Measurements from ENCODE around the gene CRMP1.

CRMP1 gene

DNA sequence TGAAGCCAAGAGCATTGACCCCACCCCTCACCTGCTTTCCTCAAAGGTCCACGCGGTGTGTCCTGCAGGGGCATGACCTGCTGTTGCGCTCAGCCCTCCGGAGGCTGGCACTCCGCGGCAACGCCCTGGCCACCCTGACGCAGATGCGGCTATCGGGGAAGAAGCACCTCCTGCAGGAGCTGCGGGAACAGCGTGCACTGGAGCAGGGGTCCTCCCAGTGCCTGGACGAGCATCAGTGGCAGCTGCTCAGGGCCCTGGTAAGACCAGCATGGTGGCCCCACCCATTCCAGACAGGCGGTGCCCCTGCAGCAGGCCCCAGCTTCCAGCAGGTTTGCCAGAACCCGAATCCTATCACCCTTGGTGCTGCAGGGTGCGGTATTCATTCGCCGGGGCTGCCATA lies 95.9 kb downstream of the CRMP1 start:
- no peak for DNase-seq (ENCODE audit: low read depth)

DNA sequence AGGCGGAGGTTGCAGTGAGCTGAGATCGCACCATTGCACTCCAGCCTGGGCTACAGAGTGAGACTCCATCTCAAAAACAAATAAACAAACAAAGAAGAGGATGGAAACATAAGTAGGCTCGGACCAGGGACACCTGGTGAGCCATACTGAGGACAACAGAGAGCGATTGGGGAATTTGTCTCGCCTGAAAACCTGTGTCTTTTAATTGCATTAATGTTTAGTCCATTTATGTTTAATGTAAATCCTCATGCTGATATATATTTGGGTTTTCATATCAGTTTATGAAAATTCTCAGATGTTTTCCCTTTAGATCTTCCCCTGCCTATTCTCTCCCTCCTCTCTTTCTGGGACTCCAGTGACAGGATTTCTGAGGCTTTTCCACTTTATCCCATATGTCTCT lies 97.3 kb downstream of the CRMP1 start:
- DNase-seq (ENCODE audit: low read depth), result no peak

DNA sequence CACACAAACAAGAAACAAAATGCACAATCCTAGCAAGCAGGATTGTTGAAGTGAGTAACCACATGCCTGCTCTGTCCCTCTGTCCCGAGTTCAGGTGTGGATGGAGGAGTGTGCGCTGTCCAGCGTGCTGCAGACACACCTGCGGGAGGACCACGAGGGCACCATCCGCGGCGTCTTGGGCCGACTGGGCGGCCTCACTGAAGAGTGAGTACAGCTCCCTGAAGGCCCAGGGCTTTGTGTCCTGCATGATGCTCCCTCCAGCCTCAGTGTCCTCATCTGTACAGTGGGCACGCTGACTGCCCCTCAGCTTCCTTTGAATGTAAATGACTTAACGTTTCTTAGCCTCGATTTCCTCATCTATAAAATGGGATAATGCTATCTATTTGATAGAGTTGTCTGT lies 99.4 kb downstream of the CRMP1 start:
- DNase-seq (ENCODE audit: low read depth), result no peak

DNA sequence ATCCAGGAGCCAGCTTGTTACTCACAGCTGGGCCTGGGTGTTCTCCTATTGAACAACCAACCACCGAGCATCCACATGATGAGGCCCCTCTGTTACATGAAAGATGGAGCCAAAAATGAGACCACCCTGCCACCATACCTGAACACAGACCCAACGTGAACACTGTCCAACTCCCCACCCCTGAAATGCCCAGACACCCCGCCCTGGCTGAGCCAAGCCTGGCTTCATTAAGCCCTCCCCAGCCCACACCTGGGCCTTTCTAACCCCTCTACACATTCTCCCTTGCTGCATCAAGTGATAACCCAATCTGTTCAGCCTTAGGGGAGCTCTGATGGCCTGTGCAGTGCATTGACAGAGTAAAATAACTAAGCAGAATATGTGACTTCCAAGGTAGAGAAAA lies 101.2 kb downstream of the CRMP1 start:
- no peak for DNase-seq (ENCODE audit: low read depth)

GRCh38 chr4:5790546-5790857 lies 102.4 kb downstream of the CRMP1 start:
- no peak for DNase-seq (ENCODE audit: low read depth)

GRCh38 chr4:5789141-5789540 lies 103.7 kb downstream of the CRMP1 start:
- DNase-seq (ENCODE audit: low read depth), result no peak

- DNase-seq (ENCODE audit: low read depth), result no peak
Measured at GRCh38 chr4:5788144-5788543, 104.7 kb downstream of the CRMP1 start.

- no peak for DNase-seq (ENCODE audit: low read depth)
Measured at GRCh38 chr4:5787311-5787710, 105.6 kb downstream of the CRMP1 start.

DNA sequence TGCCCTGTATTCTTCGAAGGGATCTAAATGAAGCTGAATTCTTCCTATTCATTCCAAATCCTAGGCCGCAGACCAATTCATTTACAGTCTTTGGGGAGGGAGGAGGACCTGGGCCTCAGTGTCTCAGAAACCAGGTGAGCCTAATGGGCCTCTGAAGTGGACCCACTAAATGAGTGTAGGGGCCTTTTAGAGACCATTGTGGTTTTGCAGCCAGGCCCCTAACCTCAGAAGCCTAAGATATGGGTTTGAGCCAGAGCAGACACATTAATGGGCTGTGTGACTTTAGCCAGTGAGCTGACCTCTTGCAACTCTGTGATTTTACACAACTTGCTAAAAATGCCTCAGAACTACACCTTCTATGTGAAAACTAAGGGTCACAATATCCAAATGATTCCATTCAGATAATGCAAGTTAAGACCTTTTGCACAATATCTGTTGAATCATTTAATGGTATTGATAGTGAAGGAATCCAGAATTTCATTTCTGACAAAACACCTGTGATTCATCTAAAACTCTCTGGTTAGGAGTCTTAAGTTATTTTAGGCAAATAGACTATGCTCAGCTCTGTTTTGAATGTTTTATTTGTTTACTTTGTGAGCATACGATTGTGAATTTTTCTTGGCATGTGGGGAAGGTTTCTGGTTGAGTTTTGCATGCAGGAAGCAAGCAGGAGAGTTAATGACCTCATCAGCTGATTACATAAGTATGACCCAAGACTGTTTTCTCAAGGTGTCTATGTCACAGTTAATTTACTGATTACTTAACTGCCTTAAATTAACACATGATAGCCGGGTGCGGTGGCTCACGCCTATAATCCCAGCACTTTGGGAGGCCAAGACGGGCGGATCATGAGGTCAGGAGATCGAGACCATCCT lies 106.8 kb downstream of the CRMP1 start:
- peak; percentile 20 for DNase-seq (ENCODE audit: low read depth)

DNA sequence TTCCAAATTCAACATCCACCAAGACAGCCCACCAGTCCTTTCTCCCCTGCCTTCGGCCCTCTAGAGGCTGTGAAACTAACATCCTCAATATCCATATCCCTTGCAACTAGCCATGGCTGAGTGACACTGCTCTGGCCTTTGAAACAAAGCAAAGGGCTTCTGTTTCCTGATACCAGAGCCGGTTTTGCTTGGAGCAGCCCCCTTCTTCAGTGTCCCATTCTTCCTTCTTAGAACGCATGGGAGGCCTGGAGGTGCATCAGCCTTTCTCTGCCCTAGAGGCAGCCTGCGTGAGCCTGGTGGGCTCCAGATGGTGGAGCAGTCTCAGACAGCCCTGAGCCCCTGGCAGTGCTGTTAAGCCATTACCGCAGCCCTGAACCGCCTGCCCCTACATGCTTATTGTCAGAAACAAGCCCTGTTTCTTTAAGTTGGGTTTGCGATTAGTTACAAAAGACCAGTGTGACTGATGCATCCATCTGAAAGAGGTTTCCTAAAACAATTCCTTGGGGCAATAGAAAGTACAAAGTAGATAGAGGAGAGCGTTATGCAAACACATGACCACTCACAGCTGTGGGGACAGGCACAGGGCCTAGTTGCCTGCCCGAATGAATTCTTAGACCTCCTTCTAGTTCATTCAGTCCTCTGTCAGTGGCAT lies 107.8 kb downstream of the CRMP1 start:
- peak; percentile 10 for DNase-seq (ENCODE audit: low read depth)

- no peak for DNase-seq (ENCODE audit: low read depth)
Measured at GRCh38 chr4:5784021-5784420, 108.9 kb downstream of the CRMP1 start.

GRCh38 chr4:5783486-5783885 lies 109.4 kb downstream of the CRMP1 start:
- DNase-seq (ENCODE audit: low read depth), result no peak

DNA sequence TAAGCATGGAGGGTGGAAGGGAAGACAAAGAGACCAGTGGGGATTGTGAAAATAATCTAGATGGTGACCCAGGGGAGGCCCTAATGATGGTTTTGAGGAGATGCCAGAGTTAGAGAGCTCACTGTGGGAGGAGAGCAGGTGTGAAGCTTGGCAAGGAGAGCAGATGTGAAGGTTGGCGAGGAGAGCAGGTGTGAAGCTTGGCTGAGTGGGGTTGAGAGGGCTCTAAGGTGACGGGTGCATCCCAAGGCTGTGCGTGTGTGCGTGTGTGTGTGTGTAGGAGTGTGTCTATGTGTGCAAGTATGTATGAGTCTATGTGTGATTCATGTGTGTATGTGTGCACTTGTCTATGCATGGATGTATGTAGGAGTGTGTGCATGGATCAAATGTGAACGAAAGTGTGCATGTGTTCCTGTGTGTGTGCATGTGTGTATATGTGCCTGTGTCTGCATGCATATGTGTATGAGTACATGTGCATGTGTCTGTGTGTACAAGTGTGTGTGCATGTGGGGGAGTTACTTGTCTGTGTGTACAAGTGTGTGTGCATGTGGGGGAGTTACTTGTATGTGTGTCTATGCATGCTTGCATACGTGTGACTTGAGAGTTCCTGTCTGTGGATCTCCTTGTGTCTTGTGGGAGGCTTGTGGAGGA lies 109.9 kb downstream of the CRMP1 start:
- no peak for DNase-seq (ENCODE audit: low read depth)

DNA sequence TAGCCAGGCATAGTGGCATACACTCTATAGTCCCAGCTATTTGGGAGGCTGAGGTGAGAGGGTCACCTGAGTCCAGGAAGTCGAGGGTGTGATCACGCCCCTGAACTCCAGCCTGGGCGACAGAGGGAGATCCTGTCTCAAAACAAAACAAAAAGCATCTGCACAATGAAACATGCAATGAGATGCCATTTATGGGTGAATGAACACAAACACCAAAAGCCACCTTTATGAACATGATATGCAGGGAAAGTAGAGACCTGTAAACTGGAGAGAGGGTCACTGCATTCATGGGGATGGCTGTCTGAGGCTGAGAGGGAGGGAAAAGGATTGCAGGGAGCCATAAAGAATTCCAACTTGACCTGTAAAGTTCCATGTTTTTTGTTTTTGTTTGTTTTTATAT lies 111.2 kb downstream of the CRMP1 start:
- DNase-seq (ENCODE audit: low read depth), result no peak

DNA sequence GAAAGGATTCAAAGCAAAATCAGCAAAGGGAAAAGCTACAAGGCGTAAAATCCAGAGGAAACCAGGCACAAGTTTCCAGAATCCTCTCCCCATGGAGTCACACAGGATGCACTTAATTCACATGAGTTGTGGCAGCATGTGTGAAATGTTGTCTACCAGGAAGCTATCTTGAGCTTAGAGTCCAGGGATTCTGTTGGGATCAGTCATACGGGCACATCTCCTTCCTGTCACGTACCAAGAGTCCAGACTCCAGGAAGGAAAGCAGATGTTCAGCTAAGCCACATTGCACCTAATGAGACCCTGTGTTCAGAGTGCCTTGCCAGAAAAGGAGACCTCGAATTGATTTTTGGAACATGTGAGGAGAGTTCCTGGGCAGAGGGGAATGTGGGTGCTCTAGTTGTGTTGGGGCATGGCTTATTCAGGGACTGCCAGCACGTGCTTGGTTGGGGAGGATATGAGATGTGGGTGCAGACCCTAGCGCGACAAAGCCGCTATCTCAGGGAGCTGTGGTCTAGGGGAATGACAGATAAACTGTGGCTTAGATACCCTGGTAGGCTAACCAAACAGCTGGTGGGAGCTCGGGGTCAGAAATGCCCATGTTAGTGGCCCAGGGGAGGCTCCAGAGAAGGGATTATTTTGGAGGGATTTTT lies 111.9 kb downstream of the CRMP1 start:
- DNase-seq (ENCODE audit: low read depth), result no peak

DNA sequence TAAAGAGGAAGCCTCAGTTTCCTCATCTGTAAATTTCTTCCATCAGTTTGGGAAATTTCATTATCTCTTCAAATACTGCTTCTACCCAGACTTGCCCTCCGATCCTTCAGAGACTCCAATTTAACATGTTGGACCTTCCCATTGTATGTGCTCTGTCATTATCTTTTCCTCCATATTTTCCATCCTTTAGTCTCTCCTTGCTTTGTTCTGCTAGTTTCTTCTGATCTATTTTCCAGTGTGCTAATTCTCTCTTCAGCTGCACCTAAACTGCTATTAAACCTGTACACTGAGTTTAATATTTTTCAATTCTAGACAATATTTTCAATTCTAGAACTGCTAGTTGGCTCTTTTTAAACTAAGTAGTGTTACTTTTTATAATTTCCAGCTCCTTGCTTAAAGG lies 116.4 kb downstream of the CRMP1 start:
- no peak for DNase-seq (ENCODE audit: low read depth)

DNA sequence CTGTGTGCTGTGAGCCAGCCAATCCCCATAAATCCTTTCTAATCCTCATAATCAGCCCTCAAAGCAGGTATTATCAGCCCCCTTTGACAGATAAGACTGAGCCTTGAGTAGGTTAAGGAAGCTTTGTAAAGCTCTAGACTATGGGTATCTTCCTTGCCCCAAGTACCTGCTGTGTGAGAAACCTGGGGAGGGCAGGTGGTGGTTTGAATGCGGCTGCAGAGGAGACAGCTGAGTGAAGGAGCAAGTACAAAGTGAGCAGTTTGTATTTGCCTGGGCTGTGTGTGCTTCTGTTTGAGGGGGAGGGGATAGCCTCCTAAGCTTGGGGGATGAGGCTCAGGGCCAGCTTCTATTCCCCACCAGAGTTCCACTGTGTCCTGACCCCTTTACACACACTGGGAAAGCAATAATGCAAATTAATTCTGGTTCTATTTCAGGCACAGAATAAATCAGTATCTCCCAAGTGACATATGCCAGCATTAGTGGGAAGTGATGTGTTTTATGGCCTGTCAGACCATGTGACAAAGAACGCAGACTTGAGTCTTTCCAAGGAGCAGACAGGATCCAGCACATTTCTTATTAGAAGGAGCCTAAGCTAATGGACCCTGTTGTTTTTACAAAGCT lies 118.4 kb downstream of the CRMP1 start:
- no peak for DNase-seq (ENCODE audit: low read depth)

GRCh38 chr4:5773271-5773555 lies 119.7 kb downstream of the CRMP1 start:
- peak; percentile 53 for DNase-seq (ENCODE audit: low read depth)

GRCh38 chr4:5772528-5773270 lies 120.2 kb downstream of the CRMP1 start:
- DNase-seq (ENCODE audit: low read depth), result no peak

Data from fibroblast of the conjunctiva (primary cell).